Endothelial cell of umbilical vein (primary cell): Measurements from ENCODE around the gene MED25. TPM values are rescaled to one million over a fixed set of nuclear protein-coding genes. Genes with fewer than 3 reads are reported as not detected.

ENCODE experiments used
- BruUV-seq: library from RNA; stranded (reverse); fragments of 400-500 nt; replicated peaks from 2 replicates; lab custom pipeline; 2021; lab: Mats Ljungman, UMichigan
- CTCF ChIA-PET: fragments of 300-600, 350-600 bp; sonication (Branson Sonifier 250); formaldehyde crosslinking; loops from one replicate; lab custom pipeline; 2021; ENCODE audit warnings: antibody characterized with exemption, inconsistent platforms; lab: Charles Lee
- POLR2A ChIA-PET: fragments of 300-600, 350-600 bp; sonication (Branson Sonifier 250); formaldehyde crosslinking; loops from one replicate; lab custom pipeline; 2021; ENCODE audit warnings: antibody characterized with exemption, inconsistent platforms; lab: Charles Lee
- DNase-seq: peaks from one replicate; pipeline ENCODE4 v3.0.0-alpha.2; 2011; ENCODE audit warnings: low read depth, low spot score
- FAIRE-seq: peaks from 2 replicates; lab custom pipeline; 2011; peaks lifted over from hg19 to GRCh38; lab: Jason Lieb, UNC
- H2AFZ ChIP-seq: 2 replicates; pipeline ENCODE4 v1.6.0; 2012; ENCODE audit warnings: low read depth, low read length, control low read depth, inconsistent platforms
- H3K27ac ChIP-seq: 2 replicates; pipeline ENCODE4 v1.5.1; 2011; ENCODE audit warnings: low read depth, mild to moderate bottlenecking, control low read depth, low read length, moderate library complexity; ENCODE audit not compliant: insufficient read depth
- H3K27me3 ChIP-seq, 2 experiments: 2 replicates each; pipeline versions ENCODE4 v1.6.0 to v1.6.1; 2011; ENCODE audit warnings: low read length in 2 of 2, mixed read lengths in 1 of 2; ENCODE audit not compliant: control insufficient read depth in 2 of 2, insufficient read depth in 2 of 2
- H3K36me3 ChIP-seq, 2 experiments: 2 replicates in 1 of 2; 3 replicates in 1 of 2; pipeline ENCODE4 v1.5.1; 2011; ENCODE audit warnings: low read length in 2 of 2, mild to moderate bottlenecking in 1 of 2, moderate library complexity in 1 of 2; ENCODE audit not compliant: control insufficient read depth in 2 of 2, insufficient read depth in 2 of 2; ENCODE audit errors: extremely low read depth in 1 of 2
- H3K4me1 ChIP-seq: 3 replicates; pipeline ENCODE4 v1.5.1; 2011; ENCODE audit warnings: mild to moderate bottlenecking, low read length; ENCODE audit not compliant: control insufficient read depth, insufficient read depth; ENCODE audit errors: extremely low read depth
- H3K4me2 ChIP-seq: 2 replicates; pipeline ENCODE4 v1.6.1; 2011; ENCODE audit warnings: low read length, control low read depth, mixed read lengths; ENCODE audit not compliant: insufficient read depth
- H3K4me3 ChIP-seq, 3 experiments: fragments of 200-600 bp in 1 of 3; sonication (generic), shearing (Covaris generic) in 1 of 3; replicated peaks in 1 of 3; 2 replicates each; pipeline ENCODE4 v1.5.1; 2011 to 2016; ENCODE audit warnings: control low read depth in 3 of 3, low read length in 3 of 3, mild to moderate bottlenecking in 2 of 3, inconsistent platforms in 1 of 3, low read depth in 1 of 3, moderate library complexity in 1 of 3; ENCODE audit not compliant: insufficient read depth in 1 of 3
- H3K79me2 ChIP-seq: 2 replicates; pipeline ENCODE4 v1.6.0; 2012; ENCODE audit warnings: low read length, inconsistent platforms; ENCODE audit not compliant: control insufficient read depth, insufficient read depth
- H3K9ac ChIP-seq: replicated peaks from 2 replicates; pipeline ENCODE3; 2011; ENCODE audit warnings: low read length, control low read depth; ENCODE audit not compliant: insufficient read depth; ENCODE audit errors: extremely low read depth
- H3K9me1 ChIP-seq: replicated peaks from 3 replicates; pipeline ENCODE4 v1.6.0; 2011; ENCODE audit warnings: mild to moderate bottlenecking, low read length; ENCODE audit not compliant: control insufficient read depth, insufficient read depth; ENCODE audit errors: extremely low read depth
- H3K9me3 ChIP-seq: replicated peaks from 2 replicates; pipeline ENCODE4 v1.5.1; 2012; ENCODE audit warnings: low read length, inconsistent platforms; ENCODE audit not compliant: control insufficient read depth, insufficient read depth
- H4K20me1 ChIP-seq: replicated peaks from 2 replicates; pipeline ENCODE3; 2011; ENCODE audit warnings: mild to moderate bottlenecking, low read length; ENCODE audit not compliant: control insufficient read depth, insufficient read depth; ENCODE audit errors: extremely low read depth
- CTCF ChIP-seq, 2 donors: IDR thresholded peaks; 1 replicate in 1 of 2; 2 replicates in 1 of 2; pipeline ENCODE4 v1.5.1; 2011; ENCODE audit warnings: low read length in 2 of 2, mild to moderate bottlenecking in 2 of 2, moderate library complexity in 2 of 2, control low read depth in 1 of 2, inconsistent platforms in 1 of 2, low read depth in 1 of 2; ENCODE audit not compliant: insufficient read depth in 1 of 2; ENCODE audit errors: extremely low read depth in 1 of 2
- EZH2 ChIP-seq: IDR thresholded peaks from 2 replicates; pipeline ENCODE4 v1.6.1; 2012; ENCODE audit warnings: borderline replicate concordance, low read depth, mild to moderate bottlenecking, moderate library complexity, low read length, inconsistent platforms; ENCODE audit not compliant: severe bottlenecking
- FOS ChIP-seq: IDR thresholded peaks from 2 replicates; pipeline ENCODE4 v1.6.1; 2011; ENCODE audit warnings: mild to moderate bottlenecking, low read length, moderate library complexity, borderline replicate concordance; ENCODE audit not compliant: insufficient read depth
- GATA2 ChIP-seq: IDR thresholded peaks from 2 replicates; pipeline ENCODE4 v1.7.0; 2011; ENCODE audit warnings: low read depth, mild to moderate bottlenecking, moderate library complexity, mixed read lengths, low read length; ENCODE audit not compliant: insufficient read length, insufficient read depth
- JUN ChIP-seq: IDR thresholded peaks from 2 replicates; pipeline ENCODE4 v1.6.1; 2011; ENCODE audit warnings: borderline replicate concordance, low read depth; ENCODE audit not compliant: insufficient read length, insufficient read depth
- MYC ChIP-seq: IDR thresholded peaks from one replicate; pipeline ENCODE4 v1.6.1; 2011; ENCODE audit warnings: mild to moderate bottlenecking, low read depth, low read length
- POLR2A ChIP-seq: IDR thresholded peaks from 2 replicates; pipeline ENCODE4 v1.6.1; 2012; ENCODE audit warnings: low read depth, mild to moderate bottlenecking, control low read depth, low read length
- POLR2AphosphoS5 ChIP-seq: IDR thresholded peaks from 2 replicates; pipeline ENCODE4 v1.6.1; 2012; ENCODE audit warnings: low read depth, mild to moderate bottlenecking, control low read depth, low read length, moderate library complexity; ENCODE audit not compliant: insufficient read depth
- dilution Hi-C: fragments of 300-500 bp; cut with MboI; formaldehyde crosslinking; loops from one replicate; pipeline ENCODE4 v1.15.0; 2019; ENCODE audit warnings: low sequenced_read_pairs; ENCODE audit not compliant: extremely low pct_ligation_motif_present
- intact Hi-C: fragments of 100-400 bp; cut with micrococcal nuclease; formaldehyde crosslinking; loops from one replicate; pipeline ENCODE4 v1.10.0; 2022
- polyA plus RNA-seq, 4 experiments: library from polyadenylated mRNA; depleted of rRNA in 3 of 4; stranded (reverse) in 3 of 4; unstranded in 1 of 4; fragments of >200 nt; gene quantifications; 2 replicates each; pipeline versions ENCODE4 v1.2.1 to v1.2.3, GENCODE V29; 2011 to 2012; ENCODE audit warnings: missing spikeins in 1 of 4
- total RNA-seq: library from RNA; stranded (reverse); gene quantifications from 2 replicates; pipeline ENCODE4 v1.2.3, GENCODE V29; 2021
- TF ChIP-seq, protein P1 (sequence below): IDR thresholded peaks from 2 replicates; pipeline ENCODE4 v1.6.1; 2011; ENCODE audit not compliant: insufficient read depth, insufficient read length

The MED25 gene
- total and polyA plus RNA-seq, 2 donors (not counting 3 experiments of a cell fraction or from before 2014, with no cell fraction given): 31.7 to 62.9 TPM

DNA sequence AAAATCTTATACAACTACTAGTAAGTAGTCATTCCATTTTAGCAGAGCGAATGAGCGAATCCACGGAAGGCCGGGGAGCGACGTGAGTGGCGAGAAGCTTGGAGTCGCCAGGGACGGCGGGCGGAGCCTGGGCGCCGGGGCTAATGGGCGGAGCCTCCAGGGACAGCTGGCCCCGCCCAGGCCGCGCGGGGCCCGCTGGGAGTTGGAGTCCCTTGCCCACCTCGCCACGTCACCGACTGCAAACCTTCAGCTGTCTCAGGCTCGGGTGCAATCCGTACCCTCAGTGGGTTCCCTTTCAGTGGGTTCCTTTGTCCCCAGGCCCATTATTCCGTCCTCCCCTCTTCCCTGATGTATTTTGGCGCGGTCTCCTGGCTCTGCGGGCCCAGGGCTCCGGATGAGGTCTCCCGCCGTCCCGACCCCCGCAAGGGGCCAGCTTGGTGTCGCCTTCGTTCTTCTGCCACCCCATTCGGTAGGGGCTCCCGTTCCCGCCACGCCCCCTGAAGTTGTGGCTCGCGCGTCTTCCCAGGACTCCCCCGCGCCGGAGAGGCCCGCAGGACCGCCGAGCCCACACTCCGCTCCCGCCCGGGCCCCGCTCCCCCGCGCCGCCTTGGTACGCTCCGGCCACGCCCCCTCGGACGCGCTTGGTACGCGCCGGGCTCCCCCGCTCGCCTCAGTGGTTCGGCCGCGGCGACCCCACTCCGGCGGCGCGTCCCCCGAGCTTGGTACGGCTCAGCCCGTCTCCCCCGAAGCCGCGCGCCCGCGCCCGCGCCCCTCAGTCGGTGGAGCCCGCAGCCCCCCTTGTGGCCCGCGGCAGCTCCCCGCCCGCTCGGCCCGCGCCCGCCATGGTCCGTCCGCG, 32.6 kb downstream of the MED25 start, which contains the start of gene PTOV1:
Gene PTOV1, plus strand, starts transcription at position 673 of the 856 bp plus-strand sequence.
- POLR2A ChIA-PET: interaction anchor here (0.6 to 1.2 kb wide), 3 partner anchors 15 to 80 kb away, joined by 5 to 6 read pairs (median 6); no protein-coding TSS in a partner anchor
- Histone ChIP-seq H3K4me1 (peaks cover 24% of the 10 kb centered on the region), H3K9me3 (no peaks in the 10 kb centered on the region), H3K4me2 (peak within 1 kb of the TSS; percentile 72), H3K9me1 (no peaks in the 10 kb centered on the region), H4K20me1 (no peaks in the 10 kb centered on the region), H3K9ac (peak within 1 kb of the TSS; percentile 73), H3K79me2 (peaks cover 25% of the 10 kb centered on the region), H3K4me3 (peak within 1 kb of the TSS; percentile 15 to 67 (median 57)), H3K27me3 (no peaks in the 10 kb centered on the region), H3K27ac (peak within 1 kb of the TSS; percentile 68), H2AFZ (peak within 1 kb of the TSS; percentile 18), H3K36me3 (peaks cover 0 to 12% of the 10 kb centered on the region in 2 experiments)
- BruUV-seq: TSS peak; percentile 37
- TF ChIP-seq GATA2: no peak
- peak; percentile 71 for TF ChIP-seq POLR2A
- TF ChIP-seq MYC: no peak
- no peak for TF ChIP-seq CTCF (IDR thresholded peaks at IDR 0.05; ENCODE audit: extremely low read depth in 1 of 2, insufficient read depth in 1 of 2, low read depth in 1 of 2, low read length in 2 of 2)
- peak; percentile 93 for TF ChIP-seq POLR2AphosphoS5
- TF ChIP-seq JUN: no peak
- TF ChIP-seq, protein P1, sequence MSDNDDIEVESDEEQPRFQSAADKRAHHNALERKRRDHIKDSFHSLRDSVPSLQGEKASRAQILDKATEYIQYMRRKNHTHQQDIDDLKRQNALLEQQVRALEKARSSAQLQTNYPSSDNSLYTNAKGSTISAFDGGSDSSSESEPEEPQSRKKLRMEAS: no peak
- peak; percentile 9 for TF ChIP-seq FOS
- no peak for TF ChIP-seq EZH2
- intact Hi-C loops: loop anchor here (1.0 kb wide), 4 partner anchors 17 to 84 kb away; partner anchors contain the start of genes FUZ and PNKP
- DNase-seq: peak; percentile 91
- FAIRE-seq: peak; percentile 91
- dilution Hi-C loops: no loop called here
- CTCF ChIA-PET: interaction anchor here (0.8 to 1.8 kb wide), 6 partner anchors 15 to 129 kb away, joined by 3 to 15 read pairs (median 4); partner anchors contain the start of genes FUZ and MED25
